Measurements from ENCODE around the gene ROR1. TPM values are rescaled to one million over a fixed set of nuclear protein-coding genes. Genes with fewer than 3 reads are reported as not detected.

The ROR1 gene
- total and polyA plus RNA-seq, 2 of the 13 experiments (the other 11 are each of a cell fraction or from before 2014, with no cell fraction given) = 0.58 to 2.3 TPM

DNA sequence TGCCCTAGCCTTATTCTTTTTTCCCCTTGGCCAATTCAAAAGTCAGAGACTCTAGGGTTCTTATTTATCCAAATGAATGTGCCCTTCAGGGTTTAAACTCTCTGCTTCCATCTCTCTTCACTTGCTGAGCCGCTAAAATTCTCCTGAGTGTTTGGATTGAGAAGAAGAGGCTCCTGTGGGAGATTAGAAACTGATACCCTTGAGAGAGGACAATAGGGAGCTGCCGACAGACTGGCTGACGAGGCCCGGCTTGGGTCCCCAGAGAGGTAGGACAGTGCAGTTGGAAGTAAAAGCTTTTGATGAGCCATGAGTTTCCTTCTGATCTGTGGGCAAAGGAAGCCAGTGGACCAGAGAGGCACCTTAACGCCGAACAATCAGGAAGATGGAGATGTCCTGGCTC, 388.3 kb downstream of the ROR1 start:
- H3K4me2 ChIP-seq (ENCODE audit: low read depth, low read length) = no peak overlapping the region
- no peaks in the 10 kb centered on the region for H3K27me3 ChIP-seq (ENCODE audit: control insufficient read depth in 1 of 2, insufficient read depth in 2 of 2, low read length in 2 of 2)
- no peaks in the 10 kb centered on the region for H3K79me2 ChIP-seq (ENCODE audit: insufficient read depth, low read length)
- no peaks in the 10 kb centered on the region for H3K36me3 ChIP-seq (replicated peaks in 1 of 2; ENCODE audit: control insufficient read depth in 1 of 2, insufficient read depth in 2 of 2, low read length in 2 of 2)
- ATAC-seq = no peak
- no peak overlapping the region for H3K9ac ChIP-seq (ENCODE audit: insufficient read depth, low read depth, low read length)
- no peak overlapping the region for H2AFZ ChIP-seq (ENCODE audit: low read length)
- no peak for FAIRE-seq
- WGBS (ENCODE audit: low lambda C conversion rate) = 69% methylated on average over 5 of the region's 6 CpGs
- intact Hi-C loops (cut with micrococcal nuclease; ENCODE audit: unreplicated experiment) (no loop called here), in situ Hi-C loops (cut with HindIII; ENCODE audit: extremely low pct_ligation_motif_present, low pct_unique_long_range_greater_than_20kb) (no loop called here)
- H3K9me3 ChIP-seq (ENCODE audit: low read length) = no peaks in the 10 kb centered on the region
- no peaks in the 10 kb centered on the region for H4K20me1 ChIP-seq (ENCODE audit: insufficient read depth, low read length)
- BruUV-seq (replicated peaks) = no TSS peak
- no peak overlapping the region for H3K27ac ChIP-seq (ENCODE audit: extremely low read length, insufficient read depth, low read length)
- no peak overlapping the region for H3K4me3 ChIP-seq (replicated peaks in 1 of 3; ENCODE audit: insufficient read depth in 1 of 3, low read depth in 2 of 3, low read length in 3 of 3)
- H3K4me1 ChIP-seq (ENCODE audit: insufficient read depth, low read length) = no peaks in the 10 kb centered on the region
- CTCF ChIA-PET (ENCODE audit: low intra/inter-chr PET ratio, low total read pairs) = no interaction called here
- POLR2A ChIA-PET = no interaction called here
- no peak for DNase-seq (ENCODE audit: low spot score)
- TF ChIP-seq MTF2 (CRISPR knock-in tag; IDR thresholded peaks at IDR 0.05; ENCODE audit: borderline replicate concordance) (no peak), FIP1L1 (IDR thresholded peaks at IDR 0.05; ENCODE audit: borderline replicate concordance, insufficient read depth, low read depth, low read length) (no peak)
- TF ChIP-seq, protein P1, sequence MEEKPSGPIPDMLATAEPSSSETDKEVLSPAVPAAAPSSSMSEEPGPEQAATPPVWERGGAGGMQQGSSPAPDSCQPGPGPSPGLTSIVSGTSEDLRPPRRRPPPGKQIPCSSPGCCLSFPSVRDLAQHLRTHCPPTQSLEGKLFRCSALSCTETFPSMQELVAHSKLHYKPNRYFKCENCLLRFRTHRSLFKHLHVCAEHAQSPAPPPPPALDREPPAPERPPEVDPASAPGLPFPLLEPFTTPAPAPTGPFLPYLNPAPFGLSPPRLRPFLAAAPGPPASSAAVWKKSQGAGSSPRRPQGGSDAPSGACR (CRISPR knock-in tag; IDR thresholded peaks at IDR 0.05) = no peak

DNA sequence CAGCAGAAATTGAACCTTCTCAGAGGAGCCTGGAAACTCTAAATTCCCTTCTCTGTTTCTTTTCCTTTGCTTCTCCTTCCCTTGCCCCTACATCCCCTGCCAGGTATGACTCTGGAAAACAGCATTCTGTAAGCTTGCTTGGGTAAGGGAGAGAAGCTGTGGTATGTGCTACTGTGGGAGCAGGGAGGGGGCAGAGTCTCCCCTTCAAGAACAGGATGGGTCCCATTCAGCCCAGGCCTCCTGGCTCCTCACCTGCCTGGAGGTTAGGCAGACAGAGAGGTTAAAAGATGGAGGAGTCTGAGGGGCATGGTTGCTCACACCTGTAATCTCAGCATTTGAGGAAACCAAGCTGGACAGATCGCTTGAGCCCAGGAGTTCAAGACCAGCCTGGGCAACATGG, 389.0 kb downstream of the ROR1 start:
- intact Hi-C loops (cut with micrococcal nuclease; ENCODE audit: unreplicated experiment) = no loop called here
- DNase-seq (ENCODE audit: low spot score) (no peak), FAIRE-seq (no peak), ATAC-seq (no peak)
- Histone ChIP-seq H3K4me3 (replicated peaks in 1 of 3; ENCODE audit: insufficient read depth in 1 of 3, low read depth in 2 of 3, low read length in 3 of 3) (no peak overlapping the region), H4K20me1 (ENCODE audit: insufficient read depth, low read length) (no peaks in the 10 kb centered on the region), H3K36me3 (replicated peaks in 1 of 2; ENCODE audit: control insufficient read depth in 1 of 2, insufficient read depth in 2 of 2, low read length in 2 of 2) (no peaks in the 10 kb centered on the region), H3K9ac (ENCODE audit: insufficient read depth, low read depth, low read length) (no peak overlapping the region), H3K4me1 (ENCODE audit: insufficient read depth, low read length) (no peaks in the 10 kb centered on the region), H2AFZ (ENCODE audit: low read length) (no peak overlapping the region), H3K9me3 (ENCODE audit: low read length) (no peaks in the 10 kb centered on the region), H3K27me3 (ENCODE audit: control insufficient read depth in 1 of 2, insufficient read depth in 2 of 2, low read length in 2 of 2) (no peaks in the 10 kb centered on the region), H3K27ac (ENCODE audit: extremely low read length, insufficient read depth, low read length) (no peak overlapping the region), H3K79me2 (ENCODE audit: insufficient read depth, low read length) (no peaks in the 10 kb centered on the region), H3K4me2 (ENCODE audit: low read depth, low read length) (no peak overlapping the region)
- ChIA-PET CTCF (ENCODE audit: low intra/inter-chr PET ratio, low total read pairs) (no interaction called here), POLR2A (no interaction called here)
- in situ Hi-C loops (cut with HindIII; ENCODE audit: extremely low pct_ligation_motif_present, low pct_unique_long_range_greater_than_20kb) = no loop called here
- no CpG with 5 or more reads among the region's 1 CpG for whole genome bisulfite sequencing (ENCODE audit: low lambda C conversion rate)
- BruUV-seq (replicated peaks) = no TSS peak
- TF ChIP-seq RFXAP (CRISPR knock-in tag; IDR thresholded peaks at IDR 0.05; ENCODE audit: borderline replicate concordance) (no peak), BRCA1 (CRISPR knock-in tag; IDR thresholded peaks at IDR 0.05) (no peak), ZFX (CRISPR knock-in tag; IDR thresholded peaks at IDR 0.05; ENCODE audit: low read depth) (no peak), MAFK (conservative IDR thresholded peaks at IDR 0.05 in 1 of 2, IDR thresholded peaks at IDR 0.05 in 1 of 2; ENCODE audit: low read length in 2 of 2) (no peak), RFX3 (CRISPR knock-in tag; IDR thresholded peaks at IDR 0.05) (no peak)
- TF ChIP-seq, protein P2, sequence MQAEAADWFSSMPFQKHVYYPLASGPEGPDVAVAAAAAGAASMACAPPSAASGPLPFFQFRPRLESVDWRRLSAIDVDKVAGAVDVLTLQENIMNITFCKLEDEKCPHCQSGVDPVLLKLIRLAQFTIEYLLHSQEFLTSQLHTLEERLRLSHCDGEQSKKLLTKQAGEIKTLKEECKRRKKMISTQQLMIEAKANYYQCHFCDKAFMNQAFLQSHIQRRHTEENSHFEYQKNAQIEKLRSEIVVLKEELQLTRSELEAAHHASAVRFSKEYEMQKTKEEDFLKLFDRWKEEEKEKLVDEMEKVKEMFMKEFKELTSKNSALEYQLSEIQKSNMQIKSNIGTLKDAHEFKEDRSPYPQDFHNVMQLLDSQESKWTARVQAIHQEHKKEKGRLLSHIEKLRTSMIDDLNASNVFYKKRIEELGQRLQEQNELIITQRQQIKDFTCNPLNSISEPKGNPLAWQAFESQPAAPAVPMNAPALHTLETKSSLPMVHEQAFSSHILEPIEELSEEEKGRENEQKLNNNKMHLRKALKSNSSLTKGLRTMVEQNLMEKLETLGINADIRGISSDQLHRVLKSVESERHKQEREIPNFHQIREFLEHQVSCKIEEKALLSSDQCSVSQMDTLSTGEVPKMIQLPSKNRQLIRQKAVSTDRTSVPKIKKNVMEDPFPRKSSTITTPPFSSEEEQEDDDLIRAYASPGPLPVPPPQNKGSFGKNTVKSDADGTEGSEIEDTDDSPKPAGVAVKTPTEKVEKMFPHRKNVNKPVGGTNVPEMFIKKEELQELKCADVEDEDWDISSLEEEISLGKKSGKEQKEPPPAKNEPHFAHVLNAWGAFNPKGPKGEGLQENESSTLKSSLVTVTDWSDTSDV (CRISPR knock-in tag; IDR thresholded peaks at IDR 0.05) = no peak
- TF ChIP-seq, protein P3, sequence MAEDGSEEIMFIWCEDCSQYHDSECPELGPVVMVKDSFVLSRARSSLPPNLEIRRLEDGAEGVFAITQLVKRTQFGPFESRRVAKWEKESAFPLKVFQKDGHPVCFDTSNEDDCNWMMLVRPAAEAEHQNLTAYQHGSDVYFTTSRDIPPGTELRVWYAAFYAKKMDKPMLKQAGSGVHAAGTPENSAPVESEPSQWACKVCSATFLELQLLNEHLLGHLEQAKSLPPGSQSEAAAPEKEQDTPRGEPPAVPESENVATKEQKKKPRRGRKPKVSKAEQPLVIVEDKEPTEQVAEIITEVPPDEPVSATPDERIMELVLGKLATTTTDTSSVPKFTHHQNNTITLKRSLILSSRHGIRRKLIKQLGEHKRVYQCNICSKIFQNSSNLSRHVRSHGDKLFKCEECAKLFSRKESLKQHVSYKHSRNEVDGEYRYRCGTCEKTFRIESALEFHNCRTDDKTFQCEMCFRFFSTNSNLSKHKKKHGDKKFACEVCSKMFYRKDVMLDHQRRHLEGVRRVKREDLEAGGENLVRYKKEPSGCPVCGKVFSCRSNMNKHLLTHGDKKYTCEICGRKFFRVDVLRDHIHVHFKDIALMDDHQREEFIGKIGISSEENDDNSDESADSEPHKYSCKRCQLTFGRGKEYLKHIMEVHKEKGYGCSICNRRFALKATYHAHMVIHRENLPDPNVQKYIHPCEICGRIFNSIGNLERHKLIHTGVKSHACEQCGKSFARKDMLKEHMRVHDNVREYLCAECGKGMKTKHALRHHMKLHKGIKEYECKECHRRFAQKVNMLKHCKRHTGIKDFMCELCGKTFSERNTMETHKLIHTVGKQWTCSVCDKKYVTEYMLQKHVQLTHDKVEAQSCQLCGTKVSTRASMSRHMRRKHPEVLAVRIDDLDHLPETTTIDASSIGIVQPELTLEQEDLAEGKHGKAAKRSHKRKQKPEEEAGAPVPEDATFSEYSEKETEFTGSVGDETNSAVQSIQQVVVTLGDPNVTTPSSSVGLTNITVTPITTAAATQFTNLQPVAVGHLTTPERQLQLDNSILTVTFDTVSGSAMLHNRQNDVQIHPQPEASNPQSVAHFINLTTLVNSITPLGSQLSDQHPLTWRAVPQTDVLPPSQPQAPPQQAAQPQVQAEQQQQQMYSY (CRISPR knock-in tag; IDR thresholded peaks at IDR 0.05) = no peak
- TF ChIP-seq, protein P4, sequence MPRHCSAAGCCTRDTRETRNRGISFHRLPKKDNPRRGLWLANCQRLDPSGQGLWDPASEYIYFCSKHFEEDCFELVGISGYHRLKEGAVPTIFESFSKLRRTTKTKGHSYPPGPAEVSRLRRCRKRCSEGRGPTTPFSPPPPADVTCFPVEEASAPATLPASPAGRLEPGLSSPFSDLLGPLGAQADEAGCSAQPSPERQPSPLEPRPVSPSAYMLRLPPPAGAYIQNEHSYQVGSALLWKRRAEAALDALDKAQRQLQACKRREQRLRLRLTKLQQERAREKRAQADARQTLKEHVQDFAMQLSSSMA (CRISPR knock-in tag; IDR thresholded peaks at IDR 0.05) = no peak

Measured in HepG2 (cell line).